Lower leg skin (tissue), 4 donors: ENCODE measurements around the gene NSMF. TPM values are rescaled to one million over a fixed set of nuclear protein-coding genes. Genes with fewer than 3 reads are reported as not detected.
A peak's percentile ranks its signal among the peaks of the same experiment; 100 is the strongest.
"Not testable (repeated sequence)": the region's sequence is repeated elsewhere in the genome, so short reads cannot be mapped to it uniquely, and the experiment has no call there.

Source experiments
- DNase-seq, 2 donors: peaks; one replicate each; pipeline ENCODE4 v3.0.0-alpha.2; 2019; ENCODE audit warnings: low spot score in 2 of 2
- H3K4me3 ChIP-seq: fragments of 200-600 bp; sonication (generic); 2 replicates; pipeline ENCODE4 v1.5.1; 2017; ENCODE audit warnings: mild to moderate bottlenecking, low read depth; ENCODE audit not compliant: poor library complexity, severe bottlenecking
- POLR2A ChIP-seq, 2 donors: fragments of 450-650 bp; IDR thresholded peaks; one replicate each; pipeline ENCODE4 v1.6.1; 2016 to 2017; ENCODE audit warnings: antibody characterized with exemption in 2 of 2, mild to moderate bottlenecking in 1 of 2, moderate library complexity in 1 of 2
- WGBS, 2 donors: methylation state at CpG; one replicate each; pipeline ENCODE4 v1.1.5; 2018; 5-methylcytosine and 5-hydroxymethylcytosine counted together
- intact Hi-C: fragments of 100-400 bp; cut with DNase I; formaldehyde crosslinking; loops from one replicate; pipeline ENCODE4 v1.15.0; 2023; ENCODE audit warnings: low total_unique reads
- total RNA-seq, 4 donors: library from RNA; depleted of rRNA; stranded (reverse); fragments of >200 nt; gene quantifications; one replicate each; pipeline ENCODE4 v1.1.0, GENCODE V29; 2016
- TF ChIP-seq, protein P1 (sequence below), 3 donors: fragments of 450-650 bp; IDR thresholded peaks; one replicate each; pipeline ENCODE4 v1.5.1; 2016; ENCODE audit warnings: antibody characterized with exemption in 3 of 3, mild to moderate bottlenecking in 3 of 3, moderate library complexity in 2 of 3

NSMF gene
- total RNA-seq, 4 donors from 2014 or later = 18.6 to 41.8 (median 24.3) TPM

- intact Hi-C loops = no loop called here
- TF ChIP-seq, protein P1, sequence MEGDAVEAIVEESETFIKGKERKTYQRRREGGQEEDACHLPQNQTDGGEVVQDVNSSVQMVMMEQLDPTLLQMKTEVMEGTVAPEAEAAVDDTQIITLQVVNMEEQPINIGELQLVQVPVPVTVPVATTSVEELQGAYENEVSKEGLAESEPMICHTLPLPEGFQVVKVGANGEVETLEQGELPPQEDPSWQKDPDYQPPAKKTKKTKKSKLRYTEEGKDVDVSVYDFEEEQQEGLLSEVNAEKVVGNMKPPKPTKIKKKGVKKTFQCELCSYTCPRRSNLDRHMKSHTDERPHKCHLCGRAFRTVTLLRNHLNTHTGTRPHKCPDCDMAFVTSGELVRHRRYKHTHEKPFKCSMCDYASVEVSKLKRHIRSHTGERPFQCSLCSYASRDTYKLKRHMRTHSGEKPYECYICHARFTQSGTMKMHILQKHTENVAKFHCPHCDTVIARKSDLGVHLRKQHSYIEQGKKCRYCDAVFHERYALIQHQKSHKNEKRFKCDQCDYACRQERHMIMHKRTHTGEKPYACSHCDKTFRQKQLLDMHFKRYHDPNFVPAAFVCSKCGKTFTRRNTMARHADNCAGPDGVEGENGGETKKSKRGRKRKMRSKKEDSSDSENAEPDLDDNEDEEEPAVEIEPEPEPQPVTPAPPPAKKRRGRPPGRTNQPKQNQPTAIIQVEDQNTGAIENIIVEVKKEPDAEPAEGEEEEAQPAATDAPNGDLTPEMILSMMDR (IDR thresholded peaks at IDR 0.05) = no peak
- no peak for TF ChIP-seq POLR2A (IDR thresholded peaks at IDR 0.05)
- WGBS, 2 donors = 79 to 81% methylated on average over 10 of the region's 10 CpGs
- no peak overlapping the region for H3K4me3 ChIP-seq
- no peak for DNase-seq
These were observed 46.7 kb downstream of the NSMF start for GRCh38 chr9:137412431-137412830.

DNA sequence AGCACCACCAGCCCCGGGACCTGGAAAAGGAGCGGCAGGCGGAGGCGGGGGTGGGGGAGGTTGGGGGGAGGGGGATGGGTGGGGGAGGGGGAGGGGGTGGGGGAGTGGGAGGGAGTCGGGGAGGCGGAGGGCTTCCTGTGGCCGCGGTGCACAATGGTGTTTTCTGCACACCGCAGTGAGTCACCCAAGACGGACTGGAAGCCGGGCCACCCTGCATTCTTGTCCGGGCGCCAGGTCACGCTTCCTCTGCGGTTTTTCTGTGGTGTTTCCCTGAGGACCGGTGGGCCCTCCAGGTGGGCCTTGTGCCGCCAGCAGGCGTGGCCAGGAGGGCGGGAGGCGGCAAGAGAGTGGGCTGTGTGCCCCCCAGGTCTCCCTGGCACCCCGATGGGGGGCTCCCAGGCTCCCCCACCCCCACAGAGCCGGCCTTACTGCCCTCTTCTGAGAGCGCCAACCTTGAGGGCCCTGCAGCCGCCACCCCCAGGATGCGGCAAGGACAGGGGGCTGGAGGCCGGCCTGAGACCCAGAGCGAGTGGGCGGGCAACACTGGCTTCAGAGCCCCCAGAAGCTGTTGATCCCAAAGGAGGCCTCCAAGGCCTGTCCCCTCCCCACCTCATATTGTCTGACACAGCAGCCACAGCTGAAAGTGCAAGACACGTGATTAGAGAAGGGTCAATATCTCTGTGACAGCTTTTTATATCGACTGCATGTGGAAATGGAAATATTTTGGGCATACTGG, 47.3 kb downstream of the NSMF start:
- intact Hi-C loops = no loop called here
- H3K4me3 ChIP-seq = no peak overlapping the region
- 37 to 56% methylated on average over 18 to 28 of the region's 30 CpGs for WGBS, 2 donors

DNA sequence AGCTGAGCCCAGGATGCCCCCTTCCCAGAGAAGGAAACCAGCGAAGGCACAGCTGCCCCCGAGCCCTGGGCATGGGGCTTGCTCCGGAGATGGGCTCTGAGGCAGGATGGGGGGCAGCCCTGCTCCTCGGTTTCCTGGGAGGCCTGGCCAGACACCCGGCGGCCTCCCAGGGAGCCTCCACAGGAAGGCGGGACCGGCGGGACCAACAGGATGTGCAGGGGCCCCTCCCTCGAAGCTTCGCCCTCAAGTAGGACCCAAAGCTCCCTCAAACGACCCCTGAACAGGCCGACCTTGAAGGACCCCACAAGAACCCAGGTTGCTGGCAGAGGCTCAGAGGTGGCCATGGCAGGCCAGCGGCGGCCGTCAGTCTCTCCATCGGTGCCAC, 47.9 kb downstream of the NSMF start:
- WGBS, 2 donors = 55 to 65% methylated on average over 7 to 13 of the region's 17 CpGs
- no peak overlapping the region for H3K4me3 ChIP-seq
- no peak for TF ChIP-seq POLR2A (IDR thresholded peaks at IDR 0.05)
- TF ChIP-seq, protein P1 (IDR thresholded peaks at IDR 0.05) = no peak
- intact Hi-C loops = no loop called here
- no peak for DNase-seq

More for the DNA sequence above, 47.3 kb downstream of the NSMF start:
- DNase-seq = peak; percentile 59 to 95
- TF ChIP-seq, protein P1 (IDR thresholded peaks at IDR 0.05) = no peak
- no peak for TF ChIP-seq POLR2A (IDR thresholded peaks at IDR 0.05)

DNA sequence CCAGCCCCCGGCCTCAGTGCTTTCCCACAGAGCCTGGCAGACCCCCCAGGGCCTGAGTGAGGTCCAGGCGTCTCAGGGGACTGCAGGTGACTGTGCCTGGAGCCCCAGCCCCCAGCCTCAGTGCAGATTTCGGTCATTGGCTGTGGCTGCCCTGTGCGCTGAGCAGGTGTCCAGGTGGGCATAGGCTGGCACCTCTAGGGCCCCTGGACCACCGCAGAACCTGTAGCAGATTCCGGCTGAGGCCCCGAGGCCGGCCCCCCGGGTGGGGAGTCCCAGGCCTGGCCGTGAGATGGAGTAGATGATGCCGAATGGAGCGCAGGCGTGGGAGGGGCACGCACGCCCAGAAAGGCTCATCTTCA, 48.3 kb downstream of the NSMF start:
- intact Hi-C loops = no loop called here
- DNase-seq = no peak
- TF ChIP-seq POLR2A (IDR thresholded peaks at IDR 0.05) = no peak
- TF ChIP-seq, protein P1 (IDR thresholded peaks at IDR 0.05) = no peak

GRCh38 chr9:137410236-137410890, 48.8 kb downstream of the NSMF start:
- H3K4me3 ChIP-seq, intact Hi-C loops, DNase-seq: not testable (repeated sequence)
- 72 to 76% methylated on average over 10 to 15 of the region's 18 CpGs for WGBS, 2 donors

More for the DNA sequence above, 48.3 kb downstream of the NSMF start:
- no peak overlapping the region for H3K4me3 ChIP-seq
- WGBS, 2 donors = 79 to 92% methylated on average over 8 to 12 of the region's 15 CpGs

DNA sequence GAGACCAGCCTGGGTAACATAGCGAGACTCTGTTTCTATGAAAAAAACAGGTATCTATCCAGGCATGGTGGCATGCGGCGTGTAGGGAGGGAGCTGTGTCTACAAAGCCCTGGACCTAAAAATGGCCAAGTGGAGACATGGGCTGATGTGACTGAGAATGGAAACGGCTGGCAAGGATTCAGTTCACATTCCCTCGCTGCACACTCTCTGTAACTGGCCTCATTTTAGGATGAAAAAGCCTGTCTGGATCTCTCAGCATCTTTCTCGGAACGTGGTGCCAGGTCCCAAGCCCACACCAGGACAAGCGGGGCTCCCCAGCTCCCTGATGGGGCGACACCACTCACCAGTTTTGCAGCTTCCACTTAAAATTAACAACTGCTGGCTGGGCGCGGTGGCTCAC, 49.6 kb downstream of the NSMF start:
- intact Hi-C loops = loop anchor here (5.0 kb wide), 1 partner anchor 112 kb away; no protein-coding TSS in a partner anchor
- TF ChIP-seq POLR2A (IDR thresholded peaks at IDR 0.05) = no peak
- TF ChIP-seq, protein P1 (IDR thresholded peaks at IDR 0.05) = no peak
- DNase-seq = no peak
- WGBS, 2 donors = 82 to 92% methylated on average over 11 of the region's 11 CpGs
- no peak overlapping the region for H3K4me3 ChIP-seq
